ENCODE data around the gene OR2L2.
"Not testable (repeated sequence)": the region's sequence is repeated elsewhere in the genome, so short reads cannot be mapped to it uniquely, and the experiment has no call there.

The OR2L2 gene

DNA sequence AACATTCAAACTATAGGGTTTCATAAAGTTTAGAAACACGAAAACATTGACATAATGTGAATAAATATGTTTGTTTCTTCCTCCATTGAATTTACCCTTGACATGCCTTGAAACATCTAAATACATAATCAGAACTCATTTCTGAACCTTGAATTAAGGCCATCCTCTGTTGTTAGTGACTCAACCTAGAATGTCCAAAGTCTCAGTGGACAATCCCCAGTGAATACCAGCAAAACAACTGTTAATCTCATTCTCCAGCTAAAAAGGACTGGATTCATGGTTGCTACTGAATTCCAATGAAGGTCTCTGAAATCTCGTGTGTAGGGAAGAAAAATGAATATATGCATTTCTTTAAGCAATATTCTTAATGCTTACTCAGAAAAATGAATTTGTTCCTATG, at the start of gene OR2L2:
TSS of gene OR2L2 (plus strand) at position 301 of the 400 bp plus-strand sequence. CDS start 8,198 bp downstream, outside the sequence.
- DNase-seq = no peak

DNA sequence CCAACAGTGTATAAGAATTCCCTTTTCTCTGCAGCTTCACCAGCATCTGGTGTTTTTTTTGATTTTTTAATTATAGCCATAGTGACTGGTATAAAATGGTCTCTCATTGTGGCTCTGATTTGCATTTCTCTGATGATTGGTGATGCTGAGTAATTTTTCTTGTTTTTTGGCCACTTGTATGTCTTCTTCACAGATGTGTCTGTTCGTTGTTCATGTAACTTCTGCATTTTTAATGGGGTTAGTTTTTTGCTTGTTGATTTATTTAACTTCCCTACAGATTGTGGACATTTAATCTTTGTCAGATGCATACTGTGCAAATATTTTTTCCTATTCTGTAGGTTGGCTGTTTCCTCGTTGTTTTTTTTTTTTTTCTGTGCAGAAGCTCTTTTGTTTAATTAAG, 36.9 kb upstream of the OR2L2 start:
- no peak for DNase-seq

GRCh38 chr1:247998811-247999210, 31.1 kb upstream of the OR2L2 start:
- DNase-seq = no peak

DNA sequence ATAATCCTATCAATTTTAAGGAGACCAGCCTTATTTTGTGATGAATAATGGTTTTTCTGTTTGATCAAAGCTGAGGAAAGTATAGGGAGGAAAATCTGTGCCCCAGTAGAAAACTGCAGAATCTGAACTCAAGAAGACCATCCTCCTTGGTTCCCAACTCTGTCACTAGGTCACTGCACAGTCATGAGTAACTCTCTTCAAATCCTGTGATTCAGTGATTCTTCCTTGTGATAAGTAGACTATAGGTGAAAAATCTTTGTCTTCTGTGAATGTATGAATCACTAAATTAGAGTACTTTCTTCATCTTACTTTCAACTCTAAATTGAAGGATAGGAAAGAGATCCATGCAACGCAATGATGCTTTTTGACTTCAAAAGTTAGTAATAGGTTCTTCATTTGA, 29.7 kb upstream of the OR2L2 start:
- DNase-seq = no peak

GRCh38 chr1:248007778-248008177, 22.1 kb upstream of the OR2L2 start:
- DNase-seq = no peak

- no peak for DNase-seq
Measured at GRCh38 chr1:248009681-248010080, 20.2 kb upstream of the OR2L2 start.

DNA sequence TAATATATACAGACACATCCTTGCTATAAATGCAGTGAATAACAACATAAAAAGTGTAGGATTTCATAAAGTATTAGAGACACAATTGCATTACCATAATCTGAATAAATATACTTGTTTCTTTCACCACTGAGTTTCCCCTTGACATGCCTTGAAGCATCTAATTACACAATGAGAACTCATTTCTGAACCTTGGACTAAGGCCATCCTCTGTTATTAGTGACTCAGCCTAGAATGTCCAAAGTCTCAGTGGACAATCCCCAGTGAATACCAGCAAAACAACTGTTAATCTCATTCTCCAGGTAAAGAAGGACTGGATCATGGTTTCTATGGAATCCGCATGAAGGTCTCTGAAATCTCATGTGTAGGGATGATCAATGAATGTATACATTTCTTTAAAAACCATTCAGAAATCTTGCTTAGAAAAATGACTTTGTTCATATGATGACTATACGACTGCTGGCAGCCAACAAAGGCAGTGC, 16.6 kb upstream of the OR2L2 start, which contains the start of gene OR2L5:
TSS of gene OR2L5 (plus strand) at position 432 of the 482 bp plus-strand sequence. CDS start 8,288 bp downstream, outside the sequence.
- no peak for DNase-seq

- no peak for DNase-seq
Measured at GRCh38 chr1:248015803-248016202, 14.1 kb upstream of the OR2L2 start.

- DNase-seq = no peak
Measured at GRCh38 chr1:248045209-248045608, 15.3 kb downstream of the OR2L2 start.

- no peak for DNase-seq
Measured at GRCh38 chr1:248046536-248046935, 16.7 kb downstream of the OR2L2 start, which contains the start of gene OR2L3. TSS of gene OR2L3 (plus strand) at chr1:248046836. CDS start at chr1:248060682, 13,846 bp downstream.

DNA sequence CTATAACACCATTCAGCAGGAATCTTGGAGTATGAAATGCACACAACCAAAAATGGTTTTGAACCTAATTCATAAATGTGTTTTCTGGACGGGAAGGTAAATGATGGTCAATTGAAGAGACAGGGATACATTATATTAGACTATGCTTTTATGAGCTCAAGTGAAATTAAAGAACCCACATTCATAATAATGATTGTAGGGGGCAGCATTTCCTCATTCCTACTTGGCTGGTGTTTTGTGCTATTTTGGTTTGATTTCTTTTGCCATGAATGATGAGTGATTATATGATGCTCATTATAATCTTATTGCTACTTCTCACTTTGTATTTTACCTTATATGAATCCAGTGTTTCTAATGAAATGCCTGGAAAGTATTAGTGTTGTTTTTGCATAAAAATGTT, 17.1 kb downstream of the OR2L2 start:
- no peak for DNase-seq

GRCh38 chr1:248054671-248055070, 24.8 kb downstream of the OR2L2 start:
- no peak for DNase-seq

DNA sequence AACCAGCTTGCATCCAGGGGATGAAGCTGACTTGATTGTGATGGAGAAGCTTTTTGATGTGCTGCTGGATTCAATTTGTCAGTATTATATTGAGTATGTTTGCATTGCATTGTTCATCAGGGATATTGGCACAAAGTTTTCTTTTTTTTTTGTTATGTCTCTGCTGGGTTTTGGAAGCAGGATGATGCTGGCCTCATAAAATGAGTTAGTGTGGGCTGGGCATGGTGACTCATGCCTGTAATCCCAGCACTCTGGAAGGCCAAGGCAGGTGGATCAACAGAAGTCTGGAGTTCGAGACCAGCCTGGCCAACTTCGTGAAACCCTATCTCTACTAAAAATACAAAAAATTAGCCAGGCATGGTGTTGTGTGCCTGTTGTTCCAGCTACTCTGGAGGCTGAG, 25.4 kb downstream of the OR2L2 start:
- DNase-seq = no peak

- DNase-seq = no peak
Measured at GRCh38 chr1:248065071-248065470, 35.2 kb downstream of the OR2L2 start.

DNA sequence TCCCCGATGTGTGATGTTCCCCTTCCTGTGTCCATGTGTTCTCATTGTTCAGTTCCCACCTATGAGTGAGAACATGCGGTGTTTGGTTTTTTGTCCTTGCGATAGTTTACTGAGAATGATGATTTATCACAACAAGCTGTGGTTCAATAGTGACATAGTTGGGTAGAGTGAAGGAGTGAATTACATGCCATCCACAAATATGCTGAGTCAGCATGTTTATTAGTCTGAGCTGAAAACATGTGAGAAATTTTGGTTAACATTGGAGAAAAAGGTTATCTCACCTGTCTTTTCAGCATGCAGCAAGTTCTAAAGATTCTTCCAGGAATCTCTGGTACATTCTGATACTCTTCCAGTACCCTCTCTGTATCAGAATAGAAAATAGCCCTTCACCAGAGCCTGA, 35.7 kb downstream of the OR2L2 start:
- DNase-seq = no peak

DNA sequence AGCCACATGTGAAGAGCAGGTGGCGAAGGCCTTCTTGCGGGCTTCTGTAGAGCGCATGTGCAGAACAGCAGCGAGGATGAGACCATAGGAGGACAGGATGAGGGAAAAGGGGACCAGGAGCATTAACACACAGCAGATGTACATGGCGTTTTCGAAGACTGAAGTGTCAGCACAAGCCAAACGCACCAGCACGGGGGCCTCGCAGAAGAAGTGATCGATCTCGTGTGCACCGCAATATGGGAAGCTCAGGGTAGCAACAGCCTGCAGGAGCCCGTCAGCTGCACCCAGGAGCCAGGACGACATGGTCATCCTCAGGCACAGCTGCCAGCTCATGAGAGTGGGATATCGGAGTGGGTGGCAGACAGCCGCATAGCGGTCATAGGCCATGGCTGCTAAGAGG, 54.0 kb downstream of the OR2L2 start:
- not testable (repeated sequence) for DNase-seq

Measured in activated CD4-positive, alpha-beta T cell treated with anti-CD3 and anti-CD28 coated beads, Interleukin-2, amount 50 U/mL, for 48 hours (primary cell).